ENCODE measurements around the gene PLET1.

DNA sequence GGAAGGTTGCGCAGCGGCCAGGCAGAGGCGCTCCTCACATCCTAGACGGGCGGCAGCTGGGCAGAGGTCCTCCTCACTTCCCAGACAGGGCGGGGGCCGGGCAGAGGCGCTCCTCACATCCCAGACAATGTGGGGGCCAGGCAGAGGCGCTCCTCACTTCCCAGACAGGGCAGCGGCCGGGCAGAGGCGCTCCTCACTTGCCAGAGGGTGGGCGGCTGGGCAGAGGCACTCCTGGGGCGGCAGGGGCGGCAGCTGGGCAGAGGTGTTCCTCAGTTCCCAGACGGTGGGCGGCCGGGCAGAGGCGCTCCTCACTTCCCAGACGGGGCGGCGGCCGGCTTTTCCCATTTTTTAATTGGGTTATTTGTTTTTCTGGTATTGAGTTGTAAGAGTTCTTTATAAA is 54.6 kb downstream of the PLET1 start:
- TF ChIP-seq, protein P1, sequence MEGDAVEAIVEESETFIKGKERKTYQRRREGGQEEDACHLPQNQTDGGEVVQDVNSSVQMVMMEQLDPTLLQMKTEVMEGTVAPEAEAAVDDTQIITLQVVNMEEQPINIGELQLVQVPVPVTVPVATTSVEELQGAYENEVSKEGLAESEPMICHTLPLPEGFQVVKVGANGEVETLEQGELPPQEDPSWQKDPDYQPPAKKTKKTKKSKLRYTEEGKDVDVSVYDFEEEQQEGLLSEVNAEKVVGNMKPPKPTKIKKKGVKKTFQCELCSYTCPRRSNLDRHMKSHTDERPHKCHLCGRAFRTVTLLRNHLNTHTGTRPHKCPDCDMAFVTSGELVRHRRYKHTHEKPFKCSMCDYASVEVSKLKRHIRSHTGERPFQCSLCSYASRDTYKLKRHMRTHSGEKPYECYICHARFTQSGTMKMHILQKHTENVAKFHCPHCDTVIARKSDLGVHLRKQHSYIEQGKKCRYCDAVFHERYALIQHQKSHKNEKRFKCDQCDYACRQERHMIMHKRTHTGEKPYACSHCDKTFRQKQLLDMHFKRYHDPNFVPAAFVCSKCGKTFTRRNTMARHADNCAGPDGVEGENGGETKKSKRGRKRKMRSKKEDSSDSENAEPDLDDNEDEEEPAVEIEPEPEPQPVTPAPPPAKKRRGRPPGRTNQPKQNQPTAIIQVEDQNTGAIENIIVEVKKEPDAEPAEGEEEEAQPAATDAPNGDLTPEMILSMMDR (IDR thresholded peaks at IDR 0.05) = no peak
- TF ChIP-seq ZFX (IDR thresholded peaks at IDR 0.05; ENCODE audit: borderline replicate concordance) = no peak

Measured in 22Rv1 (cell line).